ENCODE results near the gene CCDC9B. TPM values are rescaled to one million over a fixed set of nuclear protein-coding genes. Genes with fewer than 3 reads are reported as not detected.

CCDC9B gene
- total RNA-seq, 2 donors from 2014 or later: 9.0 to 29.7 TPM

- no peak for DNase-seq (ENCODE audit: low spot score)
- no peak for TF ChIP-seq CTCF (IDR thresholded peaks at IDR 0.05)
- no peak for TF ChIP-seq POLR2AphosphoS5 (IDR thresholded peaks at IDR 0.05)
- TF ChIP-seq POLR2A (IDR thresholded peaks at IDR 0.05): no peak
- WGBS: 66% methylated on average over 6 of the region's 6 CpGs
- Histone ChIP-seq H3K4me1 (replicated peaks) (peaks cover 18% of the 10 kb centered on the region), H3K27me3 (replicated peaks; ENCODE audit: insufficient read depth) (no peaks in the 10 kb centered on the region), H3K27ac (no peak overlapping the region), H3K9me3 (no peaks in the 10 kb centered on the region), H3K36me3 (no peaks in the 10 kb centered on the region), H3K4me3 (no peak overlapping the region)
- intact Hi-C loops (cut with DNase I): loop anchor here (5.0 kb wide), 1 partner anchor 63 kb away; the partner anchor contains the start of gene IVD
Observed at GRCh38 chr15:40344217-40344616, 3.5 kb upstream of the CCDC9B start.

- Histone ChIP-seq H3K27ac (no peak overlapping the region), H3K9me3 (no peaks in the 10 kb centered on the region), H3K27me3 (replicated peaks; ENCODE audit: insufficient read depth) (no peaks in the 10 kb centered on the region), H3K4me1 (replicated peaks) (peaks cover 20% of the 10 kb centered on the region), H3K4me3 (no peak overlapping the region), H3K36me3 (no peaks in the 10 kb centered on the region)
- TF ChIP-seq CTCF (IDR thresholded peaks at IDR 0.05): no peak
- no peak for TF ChIP-seq POLR2AphosphoS5 (IDR thresholded peaks at IDR 0.05)
- TF ChIP-seq POLR2A (IDR thresholded peaks at IDR 0.05): no peak
- 85% methylated on average over 10 of the region's 10 CpGs for WGBS
- no peak for DNase-seq (ENCODE audit: low spot score)
- intact Hi-C loops (cut with DNase I): loop anchor here (5.0 kb wide), 1 partner anchor 64 kb away; the partner anchor contains the start of gene IVD
Observed at GRCh38 chr15:40343512-40343911, 2.8 kb upstream of the CCDC9B start.

- H3K4me1 ChIP-seq (replicated peaks): peaks cover 20% of the 10 kb centered on the region
- intact Hi-C loops (cut with DNase I): loop anchor here (5.0 kb wide), 1 partner anchor 65 kb away; the partner anchor contains the start of gene IVD
- H3K4me3 ChIP-seq: no peak overlapping the region
- no peak for TF ChIP-seq POLR2AphosphoS5 (IDR thresholded peaks at IDR 0.05)
- no peak for TF ChIP-seq POLR2A (IDR thresholded peaks at IDR 0.05)
- TF ChIP-seq CTCF (IDR thresholded peaks at IDR 0.05): no peak
- H3K36me3 ChIP-seq: no peaks in the 10 kb centered on the region
- no peak for DNase-seq (ENCODE audit: low spot score)
- no peaks in the 10 kb centered on the region for H3K27me3 ChIP-seq (replicated peaks; ENCODE audit: insufficient read depth)
- WGBS: 71% methylated on average over 7 of the region's 7 CpGs
- no peak overlapping the region for H3K27ac ChIP-seq
- H3K9me3 ChIP-seq: no peaks in the 10 kb centered on the region
Observed at GRCh38 chr15:40342416-40343320, 1.9 kb upstream of the CCDC9B start.

GRCh38 chr15:40340038-40340739 is 550 bp downstream of the CCDC9B start:
- intact Hi-C loops (cut with DNase I): loop anchor here (2.0 to 5.0 kb wide), 2 partner anchors 17 to 67 kb away; partner anchors contain the start of genes INAFM2 and IVD

GRCh38 chr15:40339621-40339945 is 1.2 kb downstream of the CCDC9B start:
- DNase-seq (ENCODE audit: low spot score): no peak
- peak overlapping the region; percentile 28 to 40 for H3K4me3 ChIP-seq
- 72% methylated on average over 7 of the region's 7 CpGs for WGBS

More at GRCh38 chr15:40340038-40340739, 550 bp downstream of the CCDC9B start:
- DNase-seq (ENCODE audit: low spot score): peak; percentile 69
- WGBS: 15% methylated on average over 14 of the region's 14 CpGs
- no peaks in the 10 kb centered on the region for H3K9me3 ChIP-seq
- TF ChIP-seq POLR2AphosphoS5 (IDR thresholded peaks at IDR 0.05) (peak; percentile 67), POLR2A (IDR thresholded peaks at IDR 0.05) (no peak)
- H3K27ac ChIP-seq: peak overlapping the region; percentile 88 to 93
- no peaks in the 10 kb centered on the region for H3K27me3 ChIP-seq (replicated peaks; ENCODE audit: insufficient read depth)
- peaks cover 20% of the 10 kb centered on the region for H3K4me1 ChIP-seq (replicated peaks)
- no peaks in the 10 kb centered on the region for H3K36me3 ChIP-seq
- peak overlapping the region; percentile 28 to 40 for H3K4me3 ChIP-seq

More at GRCh38 chr15:40339621-40339945, 1.2 kb downstream of the CCDC9B start:
- H3K9me3 ChIP-seq: no peaks in the 10 kb centered on the region
- H3K36me3 ChIP-seq: no peaks in the 10 kb centered on the region
- no peaks in the 10 kb centered on the region for H3K27me3 ChIP-seq (replicated peaks; ENCODE audit: insufficient read depth)
- no peak for TF ChIP-seq CTCF (IDR thresholded peaks at IDR 0.05)
- TF ChIP-seq POLR2A (IDR thresholded peaks at IDR 0.05): no peak
- no peak for TF ChIP-seq POLR2AphosphoS5 (IDR thresholded peaks at IDR 0.05)
- peak overlapping the region; percentile 88 to 93 for H3K27ac ChIP-seq
- intact Hi-C loops (cut with DNase I): loop anchor here (5.0 kb wide), 1 partner anchor 62 kb away; no protein-coding TSS in a partner anchor
- peaks cover 20% of the 10 kb centered on the region for H3K4me1 ChIP-seq (replicated peaks)

All from prostate gland (tissue), 2 donors.